H9 (cell line): ENCODE measurements around the gene RET. TPM values are rescaled to one million over a fixed set of nuclear protein-coding genes. Genes with fewer than 3 reads are reported as not detected.

Source experiments
- DNase-seq: peaks from one replicate; pipeline ENCODE4 v3.0.0-alpha.2; 2017
- H2AFZ ChIP-seq: one replicate; pipeline ENCODE4 v1.6.1; 2013; ENCODE audit warnings: mild to moderate bottlenecking, low read length, control low read depth, moderate library complexity
- H2AK5ac ChIP-seq: 2 replicates; pipeline ENCODE4 v1.6.1; 2013; ENCODE audit warnings: low read length, control low read depth, mixed read lengths; ENCODE audit not compliant: insufficient read length
- H2BK120ac ChIP-seq: one replicate; pipeline ENCODE4 v1.6.1; 2013; ENCODE audit warnings: low read depth, mild to moderate bottlenecking, low read length, control low read depth, inconsistent platforms; ENCODE audit not compliant: poor library complexity, severe bottlenecking
- H2BK12ac ChIP-seq: 2 replicates; pipeline ENCODE4 v1.6.1; 2013; ENCODE audit warnings: low read length, control low read depth, mixed read lengths, low read depth; ENCODE audit not compliant: insufficient read length
- H2BK15ac ChIP-seq: 2 replicates; pipeline ENCODE4 v1.6.1; 2013; ENCODE audit warnings: low read depth, low read length, control low read depth
- H2BK20ac ChIP-seq: one replicate; pipeline ENCODE4 v1.6.1; 2013; ENCODE audit warnings: low read depth, mild to moderate bottlenecking, low read length, control low read depth, inconsistent platforms; ENCODE audit not compliant: poor library complexity, severe bottlenecking
- H2BK5ac ChIP-seq: 2 replicates; pipeline ENCODE4 v1.6.1; 2013; ENCODE audit warnings: low read length, control low read depth, mixed read lengths; ENCODE audit not compliant: insufficient read length
- H3K14ac ChIP-seq: 2 replicates; pipeline ENCODE4 v1.6.1; 2013; ENCODE audit warnings: low read length, control low read depth; ENCODE audit not compliant: insufficient read depth
- H3K18ac ChIP-seq: 2 replicates; pipeline ENCODE4 v1.6.1; 2013; ENCODE audit warnings: low read depth, mild to moderate bottlenecking, mixed read lengths, low read length, control low read depth; ENCODE audit not compliant: insufficient read length
- H3K23ac ChIP-seq: 2 replicates; pipeline ENCODE4 v1.6.1; 2013; ENCODE audit warnings: low read length, control low read depth, mixed read lengths, low read depth; ENCODE audit not compliant: insufficient read length
- H3K23me2 ChIP-seq: 2 replicates; pipeline ENCODE4 v1.6.1; 2013; ENCODE audit warnings: low read depth, mild to moderate bottlenecking, mixed read lengths, low read length, control low read depth; ENCODE audit not compliant: insufficient read length, poor library complexity, severe bottlenecking
- H3K27ac ChIP-seq: 2 replicates; pipeline ENCODE4 v1.5.1; 2013; ENCODE audit warnings: low read length, control low read depth, mixed read lengths, low read depth; ENCODE audit not compliant: insufficient read length
- H3K27me3 ChIP-seq: 2 replicates; pipeline ENCODE4 v1.6.1; 2013; ENCODE audit warnings: low read length, control low read depth, inconsistent platforms; ENCODE audit not compliant: insufficient read depth
- H3K4ac ChIP-seq: 2 replicates; pipeline ENCODE4 v1.6.1; 2013; ENCODE audit warnings: low read depth, mild to moderate bottlenecking, control low read depth, inconsistent platforms, low read length, moderate library complexity
- H3K4me1 ChIP-seq: 2 replicates; pipeline ENCODE4 v1.6.1; 2013; ENCODE audit warnings: low read length, control low read depth, inconsistent platforms; ENCODE audit not compliant: insufficient read depth
- H3K4me2 ChIP-seq: 2 replicates; pipeline ENCODE4 v1.6.1; 2013; ENCODE audit warnings: low read length, control low read depth, mixed read lengths; ENCODE audit not compliant: insufficient read length, insufficient read depth
- H3K56ac ChIP-seq: 2 replicates; pipeline ENCODE4 v1.6.1; 2013; ENCODE audit warnings: low read depth, mild to moderate bottlenecking, mixed read lengths, low read length, control low read depth; ENCODE audit not compliant: insufficient read length
- H3K79me1 ChIP-seq: 2 replicates; pipeline ENCODE4 v1.6.1; 2013; ENCODE audit warnings: low read depth, mild to moderate bottlenecking, moderate library complexity, low read length, control low read depth, inconsistent platforms; ENCODE audit not compliant: insufficient read depth, poor library complexity, severe bottlenecking
- H3K79me2 ChIP-seq: 2 replicates; pipeline ENCODE4 v1.6.1; 2013; ENCODE audit warnings: low read length, control low read depth, inconsistent platforms; ENCODE audit not compliant: insufficient read depth
- H3K9ac ChIP-seq: 2 replicates; pipeline ENCODE4 v1.6.1; 2013; ENCODE audit warnings: low read length, control low read depth, mixed read lengths; ENCODE audit not compliant: insufficient read length; ENCODE audit errors: extremely low read depth
- H3K9me3 ChIP-seq: one replicate; pipeline ENCODE4 v1.6.1; 2013; ENCODE audit warnings: low read depth, low read length, inconsistent platforms; ENCODE audit not compliant: control insufficient read depth
- H3T11ph ChIP-seq: one replicate; pipeline ENCODE4 v1.6.1; 2013; ENCODE audit warnings: mild to moderate bottlenecking, low read length, control low read depth, inconsistent platforms
- H4K20me1 ChIP-seq: one replicate; pipeline ENCODE4 v1.6.1; 2013; ENCODE audit not compliant: control insufficient read depth, insufficient read length, insufficient read depth
- H4K5ac ChIP-seq: 2 replicates; pipeline ENCODE4 v1.6.1; 2013; ENCODE audit warnings: low read depth, mild to moderate bottlenecking, mixed read lengths, low read length, control low read depth; ENCODE audit not compliant: insufficient read length
- H4K8ac ChIP-seq: replicated peaks from 2 replicates; pipeline ENCODE4 v1.6.1; 2013; ENCODE audit warnings: low read length, control low read depth, mixed read lengths, low read depth; ENCODE audit not compliant: insufficient read length
- H4K91ac ChIP-seq: 2 replicates; pipeline ENCODE4 v1.6.1; 2013; ENCODE audit warnings: low read depth, mild to moderate bottlenecking, moderate library complexity, mixed read lengths, low read length, control low read depth; ENCODE audit not compliant: insufficient read length
- H3K27ac Mint-ChIP-seq, 3 experiments: 2 replicates in 2 of 3; 3 replicates in 1 of 3; pipeline ENCODE4 v1.8.0; 2020 to 2021; ENCODE audit warnings: mixed read lengths in 3 of 3, mild to moderate bottlenecking in 1 of 3, moderate library complexity in 1 of 3
- H3K27me3 Mint-ChIP-seq: 2 replicates; pipeline ENCODE4 v1.8.0; 2021; ENCODE audit warnings: low read depth, mild to moderate bottlenecking, moderate library complexity, mixed read lengths
- H3K36me3 Mint-ChIP-seq, 3 experiments: 2 replicates in 2 of 3; 3 replicates in 1 of 3; pipeline ENCODE4 v1.8.0; 2020 to 2021; ENCODE audit warnings: low read depth in 3 of 3, mixed read lengths in 3 of 3; ENCODE audit not compliant: insufficient read depth in 1 of 3
- H3K4me1 Mint-ChIP-seq, 2 experiments: 2 replicates each; pipeline ENCODE4 v1.8.0; 2020; ENCODE audit warnings: mixed read lengths in 2 of 2
- H3K4me3 Mint-ChIP-seq, 2 experiments: 2 replicates in 1 of 2; 3 replicates in 1 of 2; pipeline ENCODE4 v1.8.0; 2020 to 2021; ENCODE audit warnings: mild to moderate bottlenecking in 2 of 2, mixed read lengths in 2 of 2, moderate library complexity in 1 of 2
- H3K9me3 Mint-ChIP-seq, 2 experiments: 2 replicates in 1 of 2; 3 replicates in 1 of 2; pipeline ENCODE4 v1.8.0; 2020; ENCODE audit warnings: mild to moderate bottlenecking in 2 of 2, mixed read lengths in 2 of 2, moderate library complexity in 1 of 2
- WGBS: extraction: QIAGEN DNeasy Blood & Tissue Kit; methylation state at CpG from one replicate; pipeline ENCODE4 v1.1.7; 2013; ENCODE audit warnings: missing lambda C conversion rate, low lambda C conversion rate, mixed read lengths; ENCODE audit not compliant: insufficient read length; ENCODE audit errors: extremely low coverage; 5-methylcytosine and 5-hydroxymethylcytosine counted together
- total RNA-seq: library from RNA; stranded (reverse); gene quantifications from 2 replicates; pipeline ENCODE4 v1.2.1, GENCODE V29; 2021
- TF ChIP-seq, protein P1 (sequence below): fragments of 200-600 bp; sonication (generic); conservative IDR thresholded peaks from 3 replicates; pipeline ENCODE4 v1.8.0; 2021; ENCODE audit warnings: antibody characterized with exemption, mild to moderate bottlenecking

The RET gene
- total RNA-seq, 1 experiment from 2014 or later, result 12.2 TPM

GRCh38 chr10:43056568-43057011 is 20.3 kb upstream of the RET start:
- Histone ChIP-seq H3T11ph (no peak overlapping the region), H2BK15ac (no peak overlapping the region), H3K27me3 (no peaks in the 10 kb centered on the region), H2BK20ac (no peak overlapping the region), H4K91ac (no peak overlapping the region), H3K27ac (no peak overlapping the region), H2AFZ (no peak overlapping the region), H2AK5ac (no peak overlapping the region), H4K20me1 (no peaks in the 10 kb centered on the region), H3K23me2 (no peaks in the 10 kb centered on the region), H3K4me1 (no peaks in the 10 kb centered on the region), H4K5ac (no peak overlapping the region), H3K79me2 (no peaks in the 10 kb centered on the region), H2BK12ac (no peak overlapping the region), H2BK120ac (no peak overlapping the region), H3K9ac (no peak overlapping the region), H3K4me2 (no peak overlapping the region), H3K14ac (no peak overlapping the region), H4K8ac (no peak overlapping the region), H3K9me3 (no peaks in the 10 kb centered on the region), H2BK5ac (no peak overlapping the region), H3K4ac (no peak overlapping the region), H3K79me1 (no peaks in the 10 kb centered on the region), H3K23ac (no peak overlapping the region), H3K56ac (no peak overlapping the region), H3K18ac (no peak overlapping the region)
- no peak overlapping the region for H3K4me3 Mint-ChIP-seq
- H3K36me3 Mint-ChIP-seq, result no peaks in the 10 kb centered on the region
- H3K27ac Mint-ChIP-seq, result no peak overlapping the region
- no peaks in the 10 kb centered on the region; a peak in 1 of 4 replicates for H3K4me1 Mint-ChIP-seq
- TF ChIP-seq, protein P1, sequence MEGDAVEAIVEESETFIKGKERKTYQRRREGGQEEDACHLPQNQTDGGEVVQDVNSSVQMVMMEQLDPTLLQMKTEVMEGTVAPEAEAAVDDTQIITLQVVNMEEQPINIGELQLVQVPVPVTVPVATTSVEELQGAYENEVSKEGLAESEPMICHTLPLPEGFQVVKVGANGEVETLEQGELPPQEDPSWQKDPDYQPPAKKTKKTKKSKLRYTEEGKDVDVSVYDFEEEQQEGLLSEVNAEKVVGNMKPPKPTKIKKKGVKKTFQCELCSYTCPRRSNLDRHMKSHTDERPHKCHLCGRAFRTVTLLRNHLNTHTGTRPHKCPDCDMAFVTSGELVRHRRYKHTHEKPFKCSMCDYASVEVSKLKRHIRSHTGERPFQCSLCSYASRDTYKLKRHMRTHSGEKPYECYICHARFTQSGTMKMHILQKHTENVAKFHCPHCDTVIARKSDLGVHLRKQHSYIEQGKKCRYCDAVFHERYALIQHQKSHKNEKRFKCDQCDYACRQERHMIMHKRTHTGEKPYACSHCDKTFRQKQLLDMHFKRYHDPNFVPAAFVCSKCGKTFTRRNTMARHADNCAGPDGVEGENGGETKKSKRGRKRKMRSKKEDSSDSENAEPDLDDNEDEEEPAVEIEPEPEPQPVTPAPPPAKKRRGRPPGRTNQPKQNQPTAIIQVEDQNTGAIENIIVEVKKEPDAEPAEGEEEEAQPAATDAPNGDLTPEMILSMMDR, result no peak
- peaks cover 0 to 3% of the 10 kb centered on the region in 2 experiments; a peak in 3 of 5 replicates for H3K9me3 Mint-ChIP-seq
- peaks cover 8% of the 10 kb centered on the region for H3K27me3 Mint-ChIP-seq
- no CpG with 5 or more reads among the region's 5 CpGs for WGBS
- no peak for DNase-seq
